Measurements from ENCODE around the gene LDB2.

LDB2 gene

GRCh38 chr4:16472537-16472936 lies 425.9 kb downstream of the LDB2 start:
- no peaks in the 10 kb centered on the region for H3K27me3 ChIP-seq (ENCODE audit: control insufficient read depth, insufficient read depth, low read length)
- no peak overlapping the region for H3K4me3 ChIP-seq (ENCODE audit: low read depth, low read length)
- no peaks in the 10 kb centered on the region for H3K9me3 ChIP-seq (ENCODE audit: control insufficient read depth, insufficient read depth, low read length)
- no peak overlapping the region for H3K9ac ChIP-seq (ENCODE audit: low read depth, low read length)
- H3K36me3 ChIP-seq (ENCODE audit: control insufficient read depth, insufficient read depth, low read length) = no peaks in the 10 kb centered on the region
- H3K4me1 ChIP-seq (ENCODE audit: control insufficient read depth, insufficient read depth, low read length) = no peaks in the 10 kb centered on the region

GRCh38 chr4:16467061-16467460 lies 431.4 kb downstream of the LDB2 start:
- H3K27me3 ChIP-seq (ENCODE audit: control insufficient read depth, insufficient read depth, low read length) = no peaks in the 10 kb centered on the region

GRCh38 chr4:16466581-16466980 lies 431.9 kb downstream of the LDB2 start:
- H3K4me1 ChIP-seq (ENCODE audit: control insufficient read depth, insufficient read depth, low read length) = no peaks in the 10 kb centered on the region
- no peaks in the 10 kb centered on the region for H3K36me3 ChIP-seq (ENCODE audit: control insufficient read depth, insufficient read depth, low read length)
- no peak overlapping the region for H3K4me3 ChIP-seq (ENCODE audit: low read depth, low read length)
- no peak overlapping the region for H3K9ac ChIP-seq (ENCODE audit: low read depth, low read length)
- no peaks in the 10 kb centered on the region for H3K27me3 ChIP-seq (ENCODE audit: control insufficient read depth, insufficient read depth, low read length)
- no peaks in the 10 kb centered on the region for H3K9me3 ChIP-seq (ENCODE audit: control insufficient read depth, insufficient read depth, low read length)

More at GRCh38 chr4:16467061-16467460, 431.4 kb downstream of the LDB2 start:
- Histone ChIP-seq H3K9ac (ENCODE audit: low read depth, low read length) (no peak overlapping the region), H3K9me3 (ENCODE audit: control insufficient read depth, insufficient read depth, low read length) (no peaks in the 10 kb centered on the region), H3K36me3 (ENCODE audit: control insufficient read depth, insufficient read depth, low read length) (no peaks in the 10 kb centered on the region), H3K4me3 (ENCODE audit: low read depth, low read length) (no peak overlapping the region), H3K4me1 (ENCODE audit: control insufficient read depth, insufficient read depth, low read length) (no peaks in the 10 kb centered on the region)

GRCh38 chr4:16464651-16465050 lies 433.8 kb downstream of the LDB2 start:
- H3K27me3 ChIP-seq (ENCODE audit: control insufficient read depth, insufficient read depth, low read length) = peaks cover 7% of the 10 kb centered on the region
- H3K4me1 ChIP-seq (ENCODE audit: control insufficient read depth, insufficient read depth, low read length) = no peaks in the 10 kb centered on the region
- H3K36me3 ChIP-seq (ENCODE audit: control insufficient read depth, insufficient read depth, low read length) = no peaks in the 10 kb centered on the region
- H3K9ac ChIP-seq (ENCODE audit: low read depth, low read length) = no peak overlapping the region
- H3K4me3 ChIP-seq (ENCODE audit: low read depth, low read length) = no peak overlapping the region
- no peaks in the 10 kb centered on the region for H3K9me3 ChIP-seq (ENCODE audit: control insufficient read depth, insufficient read depth, low read length)

- Histone ChIP-seq H3K9me3 (ENCODE audit: control insufficient read depth, insufficient read depth, low read length) (no peaks in the 10 kb centered on the region), H3K27me3 (ENCODE audit: control insufficient read depth, insufficient read depth, low read length) (peaks cover 9% of the 10 kb centered on the region), H3K4me3 (ENCODE audit: low read depth, low read length) (no peak overlapping the region), H3K9ac (ENCODE audit: low read depth, low read length) (no peak overlapping the region), H3K4me1 (ENCODE audit: control insufficient read depth, insufficient read depth, low read length) (no peaks in the 10 kb centered on the region), H3K36me3 (ENCODE audit: control insufficient read depth, insufficient read depth, low read length) (no peaks in the 10 kb centered on the region)
Measured at GRCh38 chr4:16462656-16463055, 435.8 kb downstream of the LDB2 start.

GRCh38 chr4:16461362-16461761 lies 437.1 kb downstream of the LDB2 start:
- no peaks in the 10 kb centered on the region for H3K4me1 ChIP-seq (ENCODE audit: control insufficient read depth, insufficient read depth, low read length)
- no peaks in the 10 kb centered on the region for H3K9me3 ChIP-seq (ENCODE audit: control insufficient read depth, insufficient read depth, low read length)
- H3K4me3 ChIP-seq (ENCODE audit: low read depth, low read length) = no peak overlapping the region
- H3K27me3 ChIP-seq (ENCODE audit: control insufficient read depth, insufficient read depth, low read length) = peaks cover 11% of the 10 kb centered on the region
- no peaks in the 10 kb centered on the region for H3K36me3 ChIP-seq (ENCODE audit: control insufficient read depth, insufficient read depth, low read length)
- H3K9ac ChIP-seq (ENCODE audit: low read depth, low read length) = no peak overlapping the region

- Histone ChIP-seq H3K27me3 (ENCODE audit: control insufficient read depth, insufficient read depth, low read length) (peaks cover 31% of the 10 kb centered on the region), H3K9me3 (ENCODE audit: control insufficient read depth, insufficient read depth, low read length) (no peaks in the 10 kb centered on the region), H3K4me1 (ENCODE audit: control insufficient read depth, insufficient read depth, low read length) (no peaks in the 10 kb centered on the region), H3K9ac (ENCODE audit: low read depth, low read length) (no peak overlapping the region), H3K4me3 (ENCODE audit: low read depth, low read length) (no peak overlapping the region), H3K36me3 (ENCODE audit: control insufficient read depth, insufficient read depth, low read length) (no peaks in the 10 kb centered on the region)
Measured at GRCh38 chr4:16457944-16458343, 440.5 kb downstream of the LDB2 start.

Data from iPS-15b (cell line).